BJ (cell line): ENCODE data around the gene KREMEN2. TPM values are rescaled to one million over a fixed set of nuclear protein-coding genes. Genes with fewer than 3 reads are reported as not detected.

ENCODE experiments used
- CTCF ChIA-PET: fragments of 350-600 bp; formaldehyde crosslinking; extraction: SDS; loops from one replicate; lab custom pipeline; 2021; ENCODE audit warnings: antibody characterized with exemption, inconsistent platforms; lab: Yijun Ruan, JAX
- POLR2A ChIA-PET: fragments of 300-600 bp; sonication (Branson Sonifier 250); formaldehyde crosslinking; extraction: SDS; loops from one replicate; lab custom pipeline; 2021; ENCODE audit warnings: antibody characterized with exemption; lab: Charles Lee
- DNase-seq: peaks from one replicate; pipeline ENCODE4 v3.0.0-alpha.2; 2011; ENCODE audit warnings: low read depth
- H3K27me3 ChIP-seq: 2 replicates; pipeline ENCODE4 v1.6.0; 2011; ENCODE audit warnings: low read length; ENCODE audit not compliant: control insufficient read depth, insufficient read depth
- H3K36me3 ChIP-seq: 2 replicates; pipeline ENCODE4 v1.5.1; 2011; ENCODE audit warnings: low read length; ENCODE audit not compliant: control insufficient read depth, insufficient read depth
- H3K4me3 ChIP-seq: 2 replicates; pipeline ENCODE4 v1.5.1; 2011; ENCODE audit warnings: low read depth, mild to moderate bottlenecking, control low read depth, low read length
- polyA plus RNA-seq: library from polyadenylated mRNA; depleted of rRNA; stranded (reverse); fragments of >200 nt; gene quantifications from 2 replicates; pipeline ENCODE4 v1.2.3, GENCODE V29; 2011
- TF ChIP-seq, protein P1 (sequence below): IDR thresholded peaks from 2 replicates; pipeline ENCODE4 v1.5.1; 2011; ENCODE audit warnings: low read depth, mild to moderate bottlenecking, control low read depth, inconsistent platforms, low read length, moderate library complexity; ENCODE audit not compliant: insufficient read depth

Gene KREMEN2
- polyA plus RNA-seq, 1 experiment: not detected

DNA sequence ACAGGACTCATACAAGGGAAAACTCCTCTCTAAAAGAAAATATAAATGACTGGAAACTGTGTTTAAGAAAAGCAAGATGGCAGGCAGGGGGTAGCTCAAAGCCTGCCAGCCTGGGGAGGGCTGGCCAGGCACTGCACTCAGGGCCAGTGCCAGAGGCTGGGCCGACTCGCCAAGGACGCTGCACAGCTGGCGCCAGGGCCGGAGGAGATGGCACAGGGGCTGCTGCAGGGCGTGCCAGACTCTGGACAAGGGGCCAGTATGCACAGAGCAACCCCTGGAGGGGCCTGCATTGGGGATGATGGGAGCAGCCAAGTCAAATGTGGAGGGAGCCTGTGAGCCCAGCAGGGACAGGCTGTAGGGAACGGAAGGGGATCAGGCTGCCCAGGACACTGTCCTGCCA lies 12.1 kb downstream of the KREMEN2 start:
- ChIA-PET POLR2A (no interaction called here), CTCF (interaction anchor here (0.6 kb wide), 1 partner anchor 11 kb away, joined by 3 read pairs; no protein-coding TSS in a partner anchor)
- Histone ChIP-seq H3K27me3 (no peaks in the 10 kb centered on the region), H3K4me3 (no peak overlapping the region), H3K36me3 (no peaks in the 10 kb centered on the region; the same call in 1 of the 2 replicates)
- DNase-seq: no peak
- TF ChIP-seq, protein P1, sequence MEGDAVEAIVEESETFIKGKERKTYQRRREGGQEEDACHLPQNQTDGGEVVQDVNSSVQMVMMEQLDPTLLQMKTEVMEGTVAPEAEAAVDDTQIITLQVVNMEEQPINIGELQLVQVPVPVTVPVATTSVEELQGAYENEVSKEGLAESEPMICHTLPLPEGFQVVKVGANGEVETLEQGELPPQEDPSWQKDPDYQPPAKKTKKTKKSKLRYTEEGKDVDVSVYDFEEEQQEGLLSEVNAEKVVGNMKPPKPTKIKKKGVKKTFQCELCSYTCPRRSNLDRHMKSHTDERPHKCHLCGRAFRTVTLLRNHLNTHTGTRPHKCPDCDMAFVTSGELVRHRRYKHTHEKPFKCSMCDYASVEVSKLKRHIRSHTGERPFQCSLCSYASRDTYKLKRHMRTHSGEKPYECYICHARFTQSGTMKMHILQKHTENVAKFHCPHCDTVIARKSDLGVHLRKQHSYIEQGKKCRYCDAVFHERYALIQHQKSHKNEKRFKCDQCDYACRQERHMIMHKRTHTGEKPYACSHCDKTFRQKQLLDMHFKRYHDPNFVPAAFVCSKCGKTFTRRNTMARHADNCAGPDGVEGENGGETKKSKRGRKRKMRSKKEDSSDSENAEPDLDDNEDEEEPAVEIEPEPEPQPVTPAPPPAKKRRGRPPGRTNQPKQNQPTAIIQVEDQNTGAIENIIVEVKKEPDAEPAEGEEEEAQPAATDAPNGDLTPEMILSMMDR: no peak

- no peaks in the 10 kb centered on the region for H3K27me3 ChIP-seq
- H3K4me3 ChIP-seq: no peak overlapping the region
- ChIA-PET POLR2A (no interaction called here), CTCF (no interaction called here)
- no peaks in the 10 kb centered on the region; the same call in 1 of the 2 replicates for H3K36me3 ChIP-seq
- TF ChIP-seq, protein P1: no peak
- no peak for DNase-seq
These were observed 12.6 kb downstream of the KREMEN2 start for GRCh38 chr16:2976673-2977072.

GRCh38 chr16:2977440-2977839 lies 13.4 kb downstream of the KREMEN2 start:
- CTCF ChIA-PET: interaction anchor here (1.0 kb wide), 1 partner anchor 50 kb away, joined by 3 read pairs; no protein-coding TSS in a partner anchor
- POLR2A ChIA-PET: no interaction called here
- TF ChIP-seq, protein P1: no peak

DNA sequence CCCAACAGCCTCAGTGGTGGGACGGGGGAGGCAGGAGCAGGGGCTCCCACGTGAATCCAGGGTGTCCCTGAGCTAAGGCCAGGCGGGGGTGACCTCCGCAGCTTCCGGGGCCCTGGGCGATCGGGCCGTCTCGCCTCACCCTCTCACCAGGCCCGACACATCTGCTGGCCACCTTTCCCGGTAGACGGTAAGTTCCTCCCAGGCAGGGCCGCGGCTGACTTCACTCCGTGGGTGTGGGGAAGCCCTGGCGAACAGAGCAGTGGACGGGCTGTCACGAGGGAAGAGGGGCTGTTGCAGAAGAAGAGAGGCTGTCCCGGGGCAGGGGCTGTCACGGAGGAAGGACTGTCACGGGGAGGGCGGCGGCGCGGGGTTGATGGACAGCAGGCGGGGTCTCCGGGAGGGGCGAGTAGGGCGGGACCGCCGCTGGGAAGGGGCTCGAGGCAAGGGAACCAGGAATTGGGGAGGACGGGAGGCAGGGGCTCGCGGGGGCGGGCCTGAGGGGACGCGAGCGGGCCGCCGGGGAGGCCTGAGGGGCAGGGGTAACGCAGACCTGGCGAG lies 15.7 kb downstream of the KREMEN2 start:
- TF ChIP-seq, protein P1: no peak
- CTCF ChIA-PET: interaction anchor here (0.6 to 1.1 kb wide), 4 partner anchors 7 to 74 kb away, joined by 3 to 4 read pairs (median 3); no protein-coding TSS in a partner anchor
- no peak for DNase-seq
- peak overlapping the region; percentile 68 for H3K4me3 ChIP-seq
- no peaks in the 10 kb centered on the region for H3K27me3 ChIP-seq
- no peaks in the 10 kb centered on the region for H3K36me3 ChIP-seq
- POLR2A ChIA-PET: no interaction called here

More at GRCh38 chr16:2977440-2977839, 13.4 kb downstream of the KREMEN2 start:
- Histone ChIP-seq H3K4me3 (no peak overlapping the region), H3K27me3 (no peaks in the 10 kb centered on the region), H3K36me3 (no peaks in the 10 kb centered on the region; the same call in 1 of the 2 replicates)
- DNase-seq: no peak

DNA sequence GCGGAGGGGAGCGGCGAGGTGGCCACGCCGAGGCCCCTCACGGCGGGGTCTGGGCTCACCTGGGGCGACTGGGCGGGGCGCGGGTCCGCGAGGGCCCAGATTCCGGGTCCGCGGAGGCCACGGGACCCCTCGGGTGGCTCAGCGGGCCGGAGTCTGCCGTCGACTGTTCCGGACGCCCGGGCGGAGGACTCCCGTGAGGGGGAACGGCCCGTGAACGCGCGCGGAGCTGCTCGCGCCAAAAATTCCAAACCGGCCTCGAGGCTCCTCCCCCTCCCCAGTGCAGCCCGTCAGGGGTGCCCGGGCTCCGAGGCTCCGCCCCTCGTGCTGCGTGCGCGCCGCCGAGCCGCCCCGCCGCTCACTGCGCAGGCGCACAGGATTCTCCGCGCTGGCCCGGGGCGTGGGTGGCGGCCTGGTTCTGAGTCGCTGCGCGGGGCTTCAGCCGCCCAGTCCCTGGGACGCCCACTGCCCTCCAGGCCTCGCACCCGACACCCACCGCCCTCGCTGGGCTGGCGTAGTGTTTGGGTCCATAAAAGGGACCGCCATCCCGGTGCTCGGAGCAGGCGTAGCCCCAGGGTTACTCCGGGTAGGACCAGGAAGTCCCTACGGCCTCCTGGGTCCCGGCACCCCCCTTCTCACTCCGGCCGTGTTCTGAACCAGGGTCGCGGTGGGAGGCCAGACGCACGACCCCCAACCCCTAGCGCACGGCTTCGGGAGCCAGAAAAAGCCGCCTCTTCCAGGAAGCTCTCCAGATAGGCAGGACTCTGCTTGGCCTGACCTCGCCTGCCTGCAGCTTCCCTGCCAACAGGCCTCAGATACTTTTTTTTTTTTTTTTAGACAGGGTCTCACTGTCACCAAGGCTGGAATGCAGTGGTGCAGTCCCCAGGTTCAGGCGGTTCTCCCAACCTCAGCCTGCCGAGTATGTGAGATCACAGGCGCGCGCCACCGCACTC lies 16.4 kb downstream of the KREMEN2 start, which contains the start of gene PKMYT1:
Gene PKMYT1 (minus strand): TSS at position 220 of the 950 bp plus-strand sequence. CDS start 789 bp downstream, outside the sequence.
- CTCF ChIA-PET: interaction anchor here (0.6 to 2.3 kb wide), 9 partner anchors 8 to 74 kb away, joined by 3 to 7 read pairs (median 3); no protein-coding TSS in a partner anchor
- DNase-seq: peak; percentile 46
- no peaks in the 10 kb centered on the region for H3K36me3 ChIP-seq
- POLR2A ChIA-PET: no interaction called here
- H3K27me3 ChIP-seq: no peaks in the 10 kb centered on the region
- TF ChIP-seq, protein P1: no peak
- peak within 1 kb of the TSS; percentile 68 for H3K4me3 ChIP-seq
